ENCODE measurements around the gene CORO2B. TPM values are rescaled to one million over a fixed set of nuclear protein-coding genes. Genes with fewer than 3 reads are reported as not detected.

CORO2B gene
- total RNA-seq, 1 donor = 0.10 TPM

GRCh38 chr15:68559345-68560310 is 19.2 kb upstream of the CORO2B start:
- H3K4me1 ChIP-seq (ENCODE audit: insufficient read depth, low read length) = peaks cover 20% of the 10 kb centered on the region
- no peak overlapping the region for H3K4me3 ChIP-seq (ENCODE audit: low read length)
- H3K27me3 ChIP-seq (ENCODE audit: insufficient read depth, low read length) = peaks cover 18% of the 10 kb centered on the region
- no peaks in the 10 kb centered on the region for H3K9me3 ChIP-seq (ENCODE audit: low read depth, low read length)

- H3K9me3 ChIP-seq (ENCODE audit: low read depth, low read length) = no peaks in the 10 kb centered on the region
- peaks cover 18% of the 10 kb centered on the region for H3K27me3 ChIP-seq (ENCODE audit: insufficient read depth, low read length)
- peaks cover 20% of the 10 kb centered on the region for H3K4me1 ChIP-seq (ENCODE audit: insufficient read depth, low read length)
- no peak overlapping the region for H3K4me3 ChIP-seq (ENCODE audit: low read length)
Measured at GRCh38 chr15:68560501-68561113, 18.2 kb upstream of the CORO2B start.

GRCh38 chr15:68561171-68561900 is 17.5 kb upstream of the CORO2B start:
- H3K27me3 ChIP-seq (ENCODE audit: insufficient read depth, low read length) = peaks cover 18% of the 10 kb centered on the region
- no peak overlapping the region for H3K4me3 ChIP-seq (ENCODE audit: low read length)
- no peaks in the 10 kb centered on the region for H3K9me3 ChIP-seq (ENCODE audit: low read depth, low read length)
- peaks cover 20% of the 10 kb centered on the region for H3K4me1 ChIP-seq (ENCODE audit: insufficient read depth, low read length)

GRCh38 chr15:68561901-68562300 is 16.9 kb upstream of the CORO2B start:
- no peak overlapping the region for H3K4me3 ChIP-seq (ENCODE audit: low read length)
- peaks cover 18% of the 10 kb centered on the region for H3K27me3 ChIP-seq (ENCODE audit: insufficient read depth, low read length)
- no peaks in the 10 kb centered on the region for H3K9me3 ChIP-seq (ENCODE audit: low read depth, low read length)
- H3K4me1 ChIP-seq (ENCODE audit: insufficient read depth, low read length) = peaks cover 20% of the 10 kb centered on the region

- H3K27me3 ChIP-seq (ENCODE audit: insufficient read depth, low read length) = peaks cover 7% of the 10 kb centered on the region
- H3K9me3 ChIP-seq (ENCODE audit: low read depth, low read length) = no peaks in the 10 kb centered on the region
- no peak overlapping the region for H3K4me3 ChIP-seq (ENCODE audit: low read length)
- H3K4me1 ChIP-seq (ENCODE audit: insufficient read depth, low read length) = peaks cover 10% of the 10 kb centered on the region
Measured at GRCh38 chr15:68564173-68564572, 14.6 kb upstream of the CORO2B start.

GRCh38 chr15:68565234-68565633 is 13.6 kb upstream of the CORO2B start:
- H3K4me1 ChIP-seq (ENCODE audit: insufficient read depth, low read length) = no peaks in the 10 kb centered on the region
- H3K27me3 ChIP-seq (ENCODE audit: insufficient read depth, low read length) = peaks cover 2% of the 10 kb centered on the region
- H3K4me3 ChIP-seq (ENCODE audit: low read length) = no peak overlapping the region
- no peaks in the 10 kb centered on the region for H3K9me3 ChIP-seq (ENCODE audit: low read depth, low read length)

- H3K4me1 ChIP-seq (ENCODE audit: insufficient read depth, low read length) = no peaks in the 10 kb centered on the region
- H3K27me3 ChIP-seq (ENCODE audit: insufficient read depth, low read length) = no peaks in the 10 kb centered on the region
- H3K4me3 ChIP-seq (ENCODE audit: low read length) = no peak overlapping the region
- H3K9me3 ChIP-seq (ENCODE audit: low read depth, low read length) = no peaks in the 10 kb centered on the region
Measured at GRCh38 chr15:68565726-68566125, 13.1 kb upstream of the CORO2B start.

GRCh38 chr15:68566377-68566954 is 12.3 kb upstream of the CORO2B start:
- Histone ChIP-seq H3K4me3 (ENCODE audit: low read length) (no peak overlapping the region), H3K27me3 (ENCODE audit: insufficient read depth, low read length) (no peaks in the 10 kb centered on the region), H3K9me3 (ENCODE audit: low read depth, low read length) (no peaks in the 10 kb centered on the region), H3K4me1 (ENCODE audit: insufficient read depth, low read length) (no peaks in the 10 kb centered on the region)

- Histone ChIP-seq H3K4me3 (ENCODE audit: low read length) (no peak overlapping the region), H3K9me3 (ENCODE audit: low read depth, low read length) (no peaks in the 10 kb centered on the region), H3K27me3 (ENCODE audit: insufficient read depth, low read length) (no peaks in the 10 kb centered on the region), H3K4me1 (ENCODE audit: insufficient read depth, low read length) (no peaks in the 10 kb centered on the region)
Measured at GRCh38 chr15:68567345-68567744, 11.4 kb upstream of the CORO2B start.

- H3K27me3 ChIP-seq (ENCODE audit: insufficient read depth, low read length) = no peaks in the 10 kb centered on the region
- no peaks in the 10 kb centered on the region for H3K4me1 ChIP-seq (ENCODE audit: insufficient read depth, low read length)
- H3K4me3 ChIP-seq (ENCODE audit: low read length) = no peak overlapping the region
- no peaks in the 10 kb centered on the region for H3K9me3 ChIP-seq (ENCODE audit: low read depth, low read length)
Measured at GRCh38 chr15:68570974-68571373, 7.8 kb upstream of the CORO2B start.

- Histone ChIP-seq H3K9me3 (ENCODE audit: low read depth, low read length) (no peaks in the 10 kb centered on the region), H3K27me3 (ENCODE audit: insufficient read depth, low read length) (peaks cover 5% of the 10 kb centered on the region), H3K4me1 (ENCODE audit: insufficient read depth, low read length) (no peaks in the 10 kb centered on the region), H3K4me3 (ENCODE audit: low read length) (no peak overlapping the region)
Measured at GRCh38 chr15:68571582-68571981, 7.2 kb upstream of the CORO2B start.

GRCh38 chr15:68572309-68572708 is 6.5 kb upstream of the CORO2B start:
- Histone ChIP-seq H3K4me3 (ENCODE audit: low read length) (no peak overlapping the region), H3K27me3 (ENCODE audit: insufficient read depth, low read length) (peaks cover 8% of the 10 kb centered on the region), H3K9me3 (ENCODE audit: low read depth, low read length) (no peaks in the 10 kb centered on the region), H3K4me1 (ENCODE audit: insufficient read depth, low read length) (peaks cover 5% of the 10 kb centered on the region)

GRCh38 chr15:68572921-68573320 is 5.9 kb upstream of the CORO2B start:
- Histone ChIP-seq H3K27me3 (ENCODE audit: insufficient read depth, low read length) (peaks cover 12% of the 10 kb centered on the region), H3K4me3 (ENCODE audit: low read length) (no peak overlapping the region), H3K4me1 (ENCODE audit: insufficient read depth, low read length) (peaks cover 11% of the 10 kb centered on the region), H3K9me3 (ENCODE audit: low read depth, low read length) (no peaks in the 10 kb centered on the region)

GRCh38 chr15:68574046-68574445 is 4.7 kb upstream of the CORO2B start:
- Histone ChIP-seq H3K4me1 (ENCODE audit: insufficient read depth, low read length) (peaks cover 17% of the 10 kb centered on the region), H3K9me3 (ENCODE audit: low read depth, low read length) (no peaks in the 10 kb centered on the region), H3K4me3 (ENCODE audit: low read length) (no peak overlapping the region), H3K27me3 (ENCODE audit: insufficient read depth, low read length) (peaks cover 16% of the 10 kb centered on the region)

GRCh38 chr15:68574629-68575028 is 4.2 kb upstream of the CORO2B start:
- no peak overlapping the region for H3K4me3 ChIP-seq (ENCODE audit: low read length)
- H3K4me1 ChIP-seq (ENCODE audit: insufficient read depth, low read length) = peaks cover 21% of the 10 kb centered on the region
- H3K27me3 ChIP-seq (ENCODE audit: insufficient read depth, low read length) = peaks cover 19% of the 10 kb centered on the region
- no peaks in the 10 kb centered on the region for H3K9me3 ChIP-seq (ENCODE audit: low read depth, low read length)

Data from mononuclear cell (primary cell).